NCI-H1436 (cell line): ENCODE results near the gene C1orf198.

ENCODE experiments used
- DNase-seq: peaks from one replicate; lab custom pipeline; 2025; lab: John Stamatoyannopoulos, UW

Gene C1orf198

DNA sequence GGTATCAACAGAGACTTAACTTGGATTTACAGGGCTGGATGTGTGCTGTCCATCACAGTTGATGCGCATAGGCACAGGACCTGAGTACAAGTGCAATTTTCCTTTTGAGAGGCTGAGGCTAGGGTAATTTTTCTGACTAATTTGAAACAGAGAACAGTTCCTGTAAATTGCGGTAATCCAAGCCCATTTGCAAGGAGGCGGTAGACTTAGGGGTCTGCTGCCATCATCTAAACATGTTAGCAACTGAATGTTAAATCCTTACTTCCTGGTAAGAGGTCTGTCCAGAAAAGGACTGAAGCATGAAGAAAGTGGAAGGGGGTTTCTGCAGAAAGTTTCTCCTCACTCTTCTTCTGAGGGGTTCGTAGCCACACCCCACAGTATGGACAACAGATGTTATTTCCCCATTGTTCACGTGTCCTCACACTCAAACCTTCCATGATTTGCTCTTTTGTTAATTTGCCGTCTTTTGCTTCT, 23.7 kb upstream of the C1orf198 start:
- no peak for DNase-seq

- no peak for DNase-seq
These were observed 23.1 kb upstream of the C1orf198 start for GRCh38 chr1:230891413-230891812.

DNA sequence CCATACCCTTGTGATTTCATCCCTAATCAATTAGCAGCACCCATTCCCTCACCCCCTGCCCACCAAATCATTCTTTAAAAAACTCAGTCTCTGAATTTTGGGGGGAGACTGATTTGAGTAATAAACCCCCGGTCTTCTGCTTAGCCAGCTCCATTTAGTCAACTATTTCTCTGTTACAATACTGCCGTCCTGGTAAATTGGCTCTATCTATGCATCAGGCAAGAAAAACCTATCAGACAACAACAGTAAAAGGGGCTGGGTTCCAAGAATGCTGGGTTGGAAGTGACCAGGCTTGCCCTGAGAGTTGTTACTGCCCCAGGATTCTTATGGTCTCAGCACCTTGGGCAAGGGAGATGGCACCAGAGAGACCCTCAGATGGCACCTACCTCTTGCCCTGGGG, 16.3 kb upstream of the C1orf198 start:
- no peak for DNase-seq

- no peak for DNase-seq
These were observed 15.6 kb upstream of the C1orf198 start for GRCh38 chr1:230883967-230884366.

- no peak for DNase-seq
These were observed 11.5 kb upstream of the C1orf198 start for GRCh38 chr1:230879778-230880177.

GRCh38 chr1:230878591-230878990, 10.3 kb upstream of the C1orf198 start:
- no peak for DNase-seq

DNA sequence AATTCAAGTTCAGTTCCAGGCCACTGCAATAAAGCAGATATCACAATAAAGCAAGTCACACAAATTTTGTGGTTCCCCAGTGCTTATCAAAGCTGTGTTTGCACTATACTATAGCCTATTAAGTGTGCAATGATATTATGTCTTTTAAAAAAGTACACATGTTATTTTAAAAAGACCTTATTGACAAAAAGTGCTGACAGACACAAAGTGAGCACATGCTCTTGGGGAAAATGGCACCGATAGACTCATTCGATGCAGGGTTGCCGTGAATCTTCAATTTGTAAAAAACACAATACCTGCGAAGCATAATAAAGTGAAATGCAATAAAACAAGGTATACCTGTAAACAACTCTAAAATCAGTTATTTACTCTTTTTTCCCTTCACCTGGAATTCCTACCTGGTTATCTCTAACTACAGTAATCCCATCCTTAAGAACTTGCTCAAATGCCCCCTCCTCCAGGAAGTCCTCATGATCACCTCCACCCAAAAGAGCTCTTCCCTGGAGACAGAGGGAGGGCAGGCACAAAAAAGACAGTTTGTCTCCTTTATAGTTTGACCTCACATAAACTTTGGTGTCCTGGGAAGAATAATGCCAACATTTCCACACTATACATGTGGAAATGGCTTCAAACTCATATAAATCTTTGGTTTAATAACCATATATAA, 9.7 kb upstream of the C1orf198 start:
- DNase-seq, result no peak

- DNase-seq, result no peak
These were observed 9.0 kb upstream of the C1orf198 start for GRCh38 chr1:230877146-230877923.

- DNase-seq, result no peak
These were observed 8.3 kb upstream of the C1orf198 start for GRCh38 chr1:230876660-230877059.

DNA sequence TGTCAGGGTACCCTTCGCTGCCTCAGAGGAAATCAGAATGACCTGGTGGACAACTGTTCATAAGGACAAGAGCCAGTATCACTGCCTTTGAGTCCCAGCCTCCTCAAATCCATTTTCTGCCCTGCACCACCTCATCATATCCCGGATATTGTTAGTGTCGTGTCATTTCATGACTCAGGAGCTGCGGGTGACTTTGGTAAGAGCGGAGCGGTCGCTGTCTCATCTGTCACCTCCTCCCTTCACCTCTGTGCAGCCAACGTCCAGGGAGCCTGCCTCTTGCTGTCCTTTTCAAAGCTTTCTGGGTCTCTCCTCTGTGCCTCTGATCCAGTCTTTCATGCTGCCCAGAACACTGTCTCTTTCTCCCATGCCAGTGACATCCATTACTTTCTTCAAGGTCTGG, 7.0 kb upstream of the C1orf198 start:
- DNase-seq, result no peak

GRCh38 chr1:230870916-230871315, 2.6 kb upstream of the C1orf198 start:
- no peak for DNase-seq

DNA sequence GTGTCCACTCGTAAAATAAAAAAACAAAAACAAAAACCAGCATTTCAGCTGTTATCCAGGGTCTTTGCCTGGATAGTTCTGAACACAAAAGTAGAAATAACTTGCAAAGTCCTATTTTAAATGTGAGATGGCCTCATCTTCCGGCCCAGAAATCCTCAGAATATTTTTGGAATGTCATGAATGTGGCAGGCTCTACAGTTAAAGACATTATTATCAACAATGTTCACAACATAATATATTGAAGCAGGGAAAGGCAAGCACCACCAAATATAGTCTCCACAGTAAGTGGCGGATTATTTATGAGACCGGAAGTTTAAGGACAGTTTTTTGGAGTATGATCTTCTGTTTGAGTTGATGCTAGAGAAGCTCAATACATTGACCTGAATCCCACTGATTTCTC, 1.2 kb upstream of the C1orf198 start:
- DNase-seq, result no peak

DNA sequence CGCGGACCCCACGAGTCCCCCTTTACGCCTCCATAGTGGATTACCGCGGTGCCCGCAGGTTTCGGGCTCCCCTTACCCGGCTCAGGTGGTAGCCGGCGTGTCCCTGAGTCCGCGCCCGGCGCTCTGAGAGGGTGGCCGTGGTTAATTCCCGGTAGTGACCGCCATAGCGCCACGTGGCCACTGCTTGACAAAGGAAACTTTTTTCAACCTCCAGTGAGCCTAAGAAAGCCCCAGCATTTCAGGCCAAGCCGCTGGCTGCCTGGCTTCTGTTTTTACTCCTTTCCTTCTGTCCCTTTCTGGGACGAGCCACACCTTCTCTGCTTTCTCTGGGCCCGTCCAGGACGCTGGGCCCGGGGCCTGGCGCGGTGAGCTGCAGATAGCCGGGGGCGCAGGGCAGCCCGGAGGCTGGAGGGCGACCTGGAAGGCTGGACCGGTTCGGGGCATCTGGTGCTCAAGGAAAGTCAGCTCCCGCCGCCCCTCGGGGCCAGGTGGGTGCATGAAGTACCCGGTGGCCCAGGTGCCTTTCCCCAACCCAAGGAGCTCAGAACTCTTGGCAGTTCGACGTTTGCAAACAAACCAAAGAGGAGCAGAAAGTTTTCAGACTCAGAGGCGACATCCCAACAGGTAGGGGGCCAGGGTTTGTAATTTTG, 540 bp upstream of the C1orf198 start:
- DNase-seq, result peak; percentile 62

DNA sequence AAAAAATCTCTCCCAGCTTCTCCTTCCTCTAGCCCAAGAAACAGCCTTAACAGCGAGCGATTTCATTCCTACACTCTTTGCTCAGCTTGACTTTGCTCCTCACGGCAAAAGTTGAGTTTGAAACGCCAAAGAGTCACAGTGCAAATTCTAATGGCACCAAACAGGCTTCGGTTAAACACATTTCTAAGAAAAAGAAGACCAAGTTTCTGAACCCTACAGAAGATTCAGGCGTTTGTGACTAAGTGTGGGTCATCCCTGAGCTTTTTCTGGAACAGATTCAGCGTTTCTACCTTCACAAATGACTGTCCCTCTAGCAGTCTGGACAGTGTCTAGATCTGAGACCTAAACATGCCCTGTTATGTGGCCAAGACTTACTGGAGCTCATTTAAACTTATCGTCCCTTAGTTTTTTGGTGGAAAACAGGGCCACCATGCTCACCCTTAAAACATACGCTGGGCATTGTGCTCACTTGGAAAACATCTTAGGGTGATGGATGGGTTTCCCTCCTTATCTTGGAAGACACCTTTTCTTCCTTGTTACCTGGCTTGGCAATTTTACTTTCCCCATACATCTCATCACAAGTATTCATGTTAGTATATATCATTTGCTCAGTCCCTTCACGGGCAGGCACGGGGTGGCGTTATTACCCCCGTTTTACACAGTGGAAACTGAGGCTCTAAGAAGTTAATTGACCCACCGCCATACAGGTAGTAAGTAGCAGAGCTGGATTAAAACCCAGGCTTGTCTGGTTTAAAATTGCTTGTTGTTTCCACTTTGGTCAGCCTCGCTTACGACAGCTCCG, 1.0 kb downstream of the C1orf198 start:
- DNase-seq, result no peak

DNA sequence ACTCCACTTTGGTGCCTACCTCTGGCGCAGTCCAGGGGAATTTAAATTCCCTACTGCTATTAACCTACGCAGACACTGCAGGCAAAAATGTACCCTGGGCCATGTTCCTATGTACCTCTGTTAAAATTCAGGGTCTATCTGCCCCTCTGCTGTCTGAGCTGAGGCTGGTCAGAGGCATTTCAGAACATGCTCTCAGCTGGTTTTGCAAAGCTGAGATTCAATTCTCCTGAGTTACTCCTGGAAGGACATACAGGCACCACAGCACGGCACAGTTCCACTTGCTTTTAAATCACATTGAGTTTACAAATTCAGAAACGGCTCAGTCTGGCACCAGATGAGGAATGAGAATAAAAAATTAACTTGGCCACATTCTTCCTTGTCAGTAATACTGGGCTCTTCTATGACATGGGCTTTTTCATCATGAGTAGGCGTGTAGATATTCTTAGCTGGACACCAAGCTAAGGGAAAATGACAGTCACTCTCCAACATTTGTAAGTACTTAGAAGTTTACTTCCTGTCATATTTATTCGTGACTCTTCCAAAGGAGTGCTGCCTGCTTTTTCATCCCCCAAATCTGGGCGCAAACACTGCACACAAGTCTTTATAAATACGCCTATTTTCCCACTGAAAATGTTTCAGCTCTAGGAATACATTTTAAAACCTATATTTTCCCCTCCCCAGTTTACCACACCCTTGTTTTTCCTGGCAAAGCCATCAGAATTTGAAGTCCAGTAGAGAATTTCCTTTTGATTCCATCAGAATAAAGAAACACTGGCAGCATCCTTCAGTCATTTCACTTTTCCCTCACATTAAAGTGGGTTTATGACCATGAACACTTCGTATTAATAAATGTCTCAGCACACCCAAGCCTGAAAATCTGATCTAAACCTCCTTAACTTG, 1.9 kb downstream of the C1orf198 start:
- no peak for DNase-seq

DNA sequence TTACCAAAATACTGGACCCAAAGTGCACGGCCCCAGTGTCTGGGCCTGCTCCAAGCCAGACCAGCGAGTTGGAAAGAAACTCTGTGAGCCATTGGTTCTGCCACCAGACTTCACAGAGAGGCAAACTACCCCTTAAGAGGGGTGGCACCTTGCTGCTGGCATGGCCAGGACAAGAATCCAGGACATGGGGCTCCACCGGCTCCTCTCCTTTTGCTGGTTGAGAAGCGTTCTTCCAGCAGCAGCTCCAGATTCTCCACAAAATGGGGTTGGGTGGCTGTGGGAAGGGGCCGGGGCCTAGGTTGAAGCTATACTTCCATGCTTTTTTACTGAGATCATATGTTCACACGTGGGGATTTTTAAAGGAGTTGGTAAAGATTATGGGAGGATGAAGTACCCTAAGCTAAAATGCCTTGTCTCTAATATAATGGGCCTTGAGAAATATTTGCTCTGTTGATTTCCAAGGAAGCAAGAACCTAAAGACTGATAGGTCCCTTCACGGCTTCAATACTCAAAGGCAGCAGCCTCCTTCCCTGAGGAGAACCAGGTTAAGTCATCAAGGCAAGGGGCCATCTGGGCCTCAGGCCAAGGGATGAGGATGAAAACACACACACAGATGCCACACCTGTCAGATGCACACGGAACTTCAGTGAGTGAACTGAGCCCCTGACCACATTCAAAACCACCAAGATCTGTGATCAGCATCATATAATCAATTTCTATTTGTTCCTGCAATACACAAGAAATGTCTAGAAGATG, 3.1 kb downstream of the C1orf198 start:
- no peak for DNase-seq

GRCh38 chr1:230864441-230864840, 3.9 kb downstream of the C1orf198 start:
- no peak for DNase-seq

DNA sequence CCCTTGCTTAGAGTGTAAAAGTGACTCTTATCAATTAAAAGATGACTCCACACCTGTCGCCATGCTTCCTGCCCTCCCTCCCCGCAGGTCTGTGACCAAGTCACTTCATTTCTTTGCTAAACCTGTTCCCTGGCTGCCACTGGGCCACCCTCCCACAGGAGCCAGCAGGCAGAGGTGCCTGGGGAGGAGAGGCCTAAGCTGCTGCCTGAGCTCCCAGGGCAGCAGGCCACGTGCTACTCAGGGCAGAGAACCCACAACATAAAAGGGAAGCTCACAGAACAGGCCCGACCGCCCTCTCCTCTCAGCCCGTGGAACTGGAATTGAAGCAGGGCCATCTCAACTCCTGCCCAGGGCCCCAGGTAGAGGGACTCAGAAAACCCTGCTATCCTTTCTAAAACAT, 4.9 kb downstream of the C1orf198 start:
- no peak for DNase-seq

GRCh38 chr1:230861970-230862595, 6.2 kb downstream of the C1orf198 start:
- DNase-seq, result no peak

DNA sequence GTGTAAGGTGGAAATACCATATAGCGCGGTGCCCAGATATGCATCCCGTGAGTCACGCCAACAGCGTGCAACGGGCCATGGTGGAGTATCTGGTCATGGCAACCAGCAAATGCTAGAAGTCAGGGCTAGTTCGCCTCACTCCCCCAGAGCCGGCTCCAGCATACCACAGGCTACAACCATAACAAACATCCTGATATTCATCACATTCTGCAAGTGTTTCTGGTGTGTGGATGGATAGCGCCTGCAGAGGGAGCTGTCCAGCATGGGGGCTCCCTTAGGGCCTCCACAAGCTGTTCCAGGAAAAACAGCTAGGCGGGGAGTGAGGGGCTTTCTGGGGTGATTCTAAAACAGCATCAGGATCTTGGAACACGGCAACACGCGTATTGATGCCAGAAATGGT, 6.8 kb downstream of the C1orf198 start:
- no peak for DNase-seq
